K562 (cell line): ENCODE measurements around the gene RNGTT.

Experiments used
- ELK1 ChIP-seq: sonication (generic); formaldehyde crosslinking; IDR thresholded peaks from 2 replicates; pipeline ENCODE4 v1.8.1; 2022; ENCODE audit warnings: missing genetic modification reagents
- EZH2 ChIP-seq: IDR thresholded peaks from 2 replicates; pipeline ENCODE4 v1.6.1; 2012; ENCODE audit warnings: low read depth, mild to moderate bottlenecking, inconsistent platforms, low read length, borderline replicate concordance
- HMGXB4 ChIP-seq: sonication (generic); formaldehyde crosslinking; IDR thresholded peaks from 2 replicates; pipeline ENCODE4 v1.8.1; 2023; ENCODE audit warnings: mild to moderate bottlenecking, missing genetic modification reagents
- HNRNPLL ChIP-seq: fragments of 200-400 bp; formaldehyde crosslinking; IDR thresholded peaks from 2 replicates; pipeline ENCODE4 v1.6.1; 2017; ENCODE audit warnings: low read length, low read depth, mild to moderate bottlenecking; ENCODE audit not compliant: poor library complexity, severe bottlenecking
- KDM1A ChIP-seq, 2 experiments: fragments of 450-650 bp; IDR thresholded peaks; 2 replicates each; pipeline ENCODE4 v1.6.1; 2016; ENCODE audit warnings: mild to moderate bottlenecking in 2 of 2
- MAX ChIP-seq: sonication (generic); formaldehyde crosslinking; IDR thresholded peaks from 2 replicates; pipeline ENCODE4 v1.9.0; 2022; ENCODE audit warnings: mild to moderate bottlenecking, missing genetic modification reagents
- MTA1 ChIP-seq: fragments of 450-650 bp; IDR thresholded peaks from 2 replicates; pipeline ENCODE4 v1.6.1; 2017; ENCODE audit warnings: borderline replicate concordance
- NFE2L1 ChIP-seq: fragments of 450-650 bp; IDR thresholded peaks from 2 replicates; pipeline ENCODE4 v1.6.1; 2016; ENCODE audit warnings: missing genetic modification characterization, low read depth, mild to moderate bottlenecking, missing compliant biosample characterization, moderate library complexity, borderline replicate concordance
- POU5F1 ChIP-seq: fragments of 150-350 bp; IDR thresholded peaks from 2 replicates; pipeline ENCODE4 v1.6.1; 2014; ENCODE audit warnings: borderline replicate concordance, low read length, low read depth, mild to moderate bottlenecking; ENCODE audit not compliant: partially characterized antibody
- PREB ChIP-seq: sonication (generic); formaldehyde crosslinking; IDR thresholded peaks from 2 replicates; pipeline ENCODE4 v1.8.1; 2023; ENCODE audit warnings: mild to moderate bottlenecking, missing genetic modification reagents
- RB1 ChIP-seq: fragments of 450-650 bp; IDR thresholded peaks from 2 replicates; pipeline ENCODE4 v1.6.1; 2017; ENCODE audit warnings: low read depth, mild to moderate bottlenecking
- ZNF764 ChIP-seq: fragments of 250-450 bp; sonication (Bioruptor Pico); IDR thresholded peaks from 2 replicates; pipeline ENCODE4 v1.4.0; 2020; ENCODE audit warnings: low read depth, mild to moderate bottlenecking, moderate library complexity
- TF ChIP-seq, protein P1 (sequence below), 2 experiments: fragments of 450-650 bp; formaldehyde crosslinking in 1 of 2; IDR thresholded peaks; 2 replicates each; pipeline versions ENCODE4 v1.4.0 to v1.6.1; 2014 to 2020; ENCODE audit warnings: mild to moderate bottlenecking in 2 of 2, borderline replicate concordance in 1 of 2, low read depth in 1 of 2

GRCh38 chr6:88982720-88983119 is 19.3 kb upstream of the RNGTT start:
- TF ChIP-seq MTA1 (no peak), EZH2 (no peak), MAX (CRISPR knock-in tag) (no peak), HNRNPLL (no peak), POU5F1 (no peak), KDM1A (IDR thresholded peaks at IDR 0.05) (no peak), NFE2L1 (tag) (no peak), HMGXB4 (CRISPR knock-in tag) (no peak), PREB (CRISPR knock-in tag) (no peak), ZNF764 (no peak), ELK1 (CRISPR knock-in tag) (no peak), RB1 (no peak)
- TF ChIP-seq, protein P1, sequence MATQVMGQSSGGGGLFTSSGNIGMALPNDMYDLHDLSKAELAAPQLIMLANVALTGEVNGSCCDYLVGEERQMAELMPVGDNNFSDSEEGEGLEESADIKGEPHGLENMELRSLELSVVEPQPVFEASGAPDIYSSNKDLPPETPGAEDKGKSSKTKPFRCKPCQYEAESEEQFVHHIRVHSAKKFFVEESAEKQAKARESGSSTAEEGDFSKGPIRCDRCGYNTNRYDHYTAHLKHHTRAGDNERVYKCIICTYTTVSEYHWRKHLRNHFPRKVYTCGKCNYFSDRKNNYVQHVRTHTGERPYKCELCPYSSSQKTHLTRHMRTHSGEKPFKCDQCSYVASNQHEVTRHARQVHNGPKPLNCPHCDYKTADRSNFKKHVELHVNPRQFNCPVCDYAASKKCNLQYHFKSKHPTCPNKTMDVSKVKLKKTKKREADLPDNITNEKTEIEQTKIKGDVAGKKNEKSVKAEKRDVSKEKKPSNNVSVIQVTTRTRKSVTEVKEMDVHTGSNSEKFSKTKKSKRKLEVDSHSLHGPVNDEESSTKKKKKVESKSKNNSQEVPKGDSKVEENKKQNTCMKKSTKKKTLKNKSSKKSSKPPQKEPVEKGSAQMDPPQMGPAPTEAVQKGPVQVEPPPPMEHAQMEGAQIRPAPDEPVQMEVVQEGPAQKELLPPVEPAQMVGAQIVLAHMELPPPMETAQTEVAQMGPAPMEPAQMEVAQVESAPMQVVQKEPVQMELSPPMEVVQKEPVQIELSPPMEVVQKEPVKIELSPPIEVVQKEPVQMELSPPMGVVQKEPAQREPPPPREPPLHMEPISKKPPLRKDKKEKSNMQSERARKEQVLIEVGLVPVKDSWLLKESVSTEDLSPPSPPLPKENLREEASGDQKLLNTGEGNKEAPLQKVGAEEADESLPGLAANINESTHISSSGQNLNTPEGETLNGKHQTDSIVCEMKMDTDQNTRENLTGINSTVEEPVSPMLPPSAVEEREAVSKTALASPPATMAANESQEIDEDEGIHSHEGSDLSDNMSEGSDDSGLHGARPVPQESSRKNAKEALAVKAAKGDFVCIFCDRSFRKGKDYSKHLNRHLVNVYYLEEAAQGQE (IDR thresholded peaks at IDR 0.05; ENCODE audit: borderline replicate concordance): peak; percentile 84
- TF ChIP-seq, protein P1 (CRISPR knock-in tag; IDR thresholded peaks at IDR 0.05; ENCODE audit: low read depth): no peak
